HL-60 (cell line): ENCODE data around the gene UAP1.

ENCODE experiments used
- CTCF ChIP-seq: IDR thresholded peaks from one replicate; pipeline ENCODE4 v1.5.1; 2011; ENCODE audit warnings: low read length, control low read depth, inconsistent platforms; ENCODE audit not compliant: insufficient read depth
- GABPA ChIP-seq: IDR thresholded peaks from 2 replicates; pipeline ENCODE4 v1.6.1; 2012; ENCODE audit warnings: low read depth
- POLR2AphosphoS5 ChIP-seq: IDR thresholded peaks from 2 replicates; pipeline ENCODE4 v1.6.1; 2012; ENCODE audit warnings: low read depth
- REST ChIP-seq: IDR thresholded peaks from 2 replicates; pipeline ENCODE4 v1.6.1; 2012; ENCODE audit warnings: low read depth; ENCODE audit not compliant: insufficient replicate concordance

DNA sequence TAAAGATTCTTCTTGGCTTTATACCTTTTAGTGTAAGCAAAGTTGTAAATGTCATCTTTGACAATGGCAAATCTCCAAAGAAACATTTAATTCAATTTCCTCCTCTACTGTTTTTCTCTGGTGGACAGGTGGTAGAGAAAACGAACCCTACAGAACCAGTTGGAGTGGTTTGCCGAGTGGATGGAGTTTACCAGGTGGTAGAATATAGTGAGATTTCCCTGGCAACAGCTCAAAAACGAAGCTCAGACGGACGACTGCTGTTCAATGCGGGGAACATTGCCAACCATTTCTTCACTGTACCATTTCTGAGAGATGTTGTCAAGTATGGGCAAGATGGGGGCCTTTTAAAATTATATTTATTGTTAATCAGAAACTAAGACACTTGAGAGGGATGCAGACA lies 25.8 kb downstream of the UAP1 start:
- TF ChIP-seq CTCF (no peak), GABPA (no peak), REST (no peak), POLR2AphosphoS5 (no peak)
